ENCODE data around the gene SIVA1. TPM values are rescaled to one million over a fixed set of nuclear protein-coding genes. Genes with fewer than 3 reads are reported as not detected.

Gene SIVA1
- total RNA-seq, 4 donors from 2014 or later = 149 to 282 (median 201) TPM

DNA sequence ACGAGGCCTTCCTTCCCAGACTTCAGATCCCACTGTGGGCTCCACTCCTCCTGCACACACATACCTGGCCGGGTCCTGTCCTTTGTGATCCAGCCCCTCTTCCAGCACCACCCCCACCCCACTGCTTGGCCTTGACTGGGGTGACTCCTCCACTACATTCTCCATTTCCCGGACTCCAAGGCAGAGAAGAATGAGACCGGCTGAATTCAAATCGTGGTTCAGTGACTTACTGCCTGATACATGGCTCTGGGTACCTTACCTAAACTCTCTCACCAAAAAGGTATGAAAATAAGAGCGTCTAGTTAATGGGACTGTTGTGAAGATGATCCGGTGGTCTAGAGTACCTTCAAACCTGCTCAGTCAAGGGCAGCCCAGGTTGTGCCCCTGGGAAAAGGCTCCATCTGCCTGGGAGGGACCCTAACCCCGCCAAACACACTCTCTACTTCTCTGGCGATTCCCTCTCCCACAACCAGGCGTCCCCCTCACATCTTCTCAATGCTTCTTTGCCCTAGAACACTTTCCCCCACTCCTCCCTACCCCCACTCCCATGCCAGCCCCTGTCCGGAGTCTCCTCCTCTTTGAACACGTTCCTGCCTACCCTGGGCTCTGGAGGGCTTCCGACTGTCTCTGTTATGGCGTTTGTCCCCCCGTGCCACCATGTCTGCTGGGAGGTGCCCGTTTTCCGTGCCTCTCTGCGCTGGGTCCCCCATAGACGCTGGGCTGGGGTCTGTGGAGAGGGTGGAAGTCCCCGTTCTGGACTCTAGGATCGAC, 46.5 kb downstream of the SIVA1 start:
- peak overlapping the region; percentile 90 to 95 (median 94) for H3K27ac ChIP-seq
- intact Hi-C loops (cut with DNase I) = no loop called here
- H3K9me3 ChIP-seq = no peaks in the 10 kb centered on the region
- WGBS, 2 donors = 28 to 39% methylated on average over 14 to 18 of the region's 21 CpGs
- H3K36me3 ChIP-seq = no peaks in the 10 kb centered on the region
- peak overlapping the region in 3 of 4 donors; percentile 57 to 74 (median 62) for H3K4me3 ChIP-seq
- no peak for DNase-seq
- no peak for TF ChIP-seq CTCF (IDR thresholded peaks at IDR 0.05)
- no peak for TF ChIP-seq POLR2A (IDR thresholded peaks at IDR 0.05)
- peaks cover 39 to 82% (median 50%) of the 10 kb centered on the region in 3 donors for H3K4me1 ChIP-seq
- no peaks in the 10 kb centered on the region for H3K27me3 ChIP-seq

DNA sequence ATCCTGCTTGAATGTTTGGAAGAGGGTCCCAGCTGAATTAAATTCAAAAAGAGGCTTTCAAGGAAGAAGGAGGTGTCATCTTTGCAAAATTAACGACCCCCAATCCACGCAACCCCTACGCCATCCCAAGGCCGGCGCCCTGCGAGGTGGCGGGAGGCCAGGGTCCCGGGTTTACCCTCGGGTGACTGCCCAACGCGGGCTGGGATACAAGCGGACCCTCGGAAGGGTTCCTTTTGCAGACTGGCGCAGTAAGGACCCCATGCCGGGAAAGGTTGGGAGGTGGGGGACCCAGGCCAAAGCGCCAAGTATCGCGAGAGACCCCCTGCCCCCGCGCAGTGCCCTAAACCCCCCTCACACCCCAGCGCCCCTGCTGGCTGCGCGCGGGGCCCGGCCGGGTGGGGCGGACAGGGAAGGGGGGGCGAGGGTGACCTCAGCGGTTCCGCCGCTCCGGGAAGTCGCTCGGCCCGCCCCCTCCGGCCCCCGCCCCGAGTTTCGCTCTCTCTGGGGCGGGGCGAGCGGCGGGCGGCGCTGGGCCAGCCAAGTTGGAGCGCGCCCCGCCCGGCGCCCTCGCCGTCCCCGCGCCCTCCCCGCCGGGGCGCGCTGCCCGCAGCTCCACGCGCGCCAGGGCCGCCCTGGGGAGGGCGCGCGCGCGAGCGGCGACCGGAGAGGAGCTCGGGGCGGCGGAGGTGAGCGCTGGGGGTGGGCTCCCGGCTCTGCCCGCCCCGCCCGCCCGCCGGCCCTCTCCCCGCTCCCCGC, 47.2 kb downstream of the SIVA1 start:
- peak overlapping the region; percentile 90 to 95 (median 94) for H3K27ac ChIP-seq
- H3K27me3 ChIP-seq = no peaks in the 10 kb centered on the region
- peak; percentile 32 for DNase-seq
- no peaks in the 10 kb centered on the region for H3K36me3 ChIP-seq
- peaks cover 39 to 84% (median 49%) of the 10 kb centered on the region in 3 donors for H3K4me1 ChIP-seq
- TF ChIP-seq CTCF (IDR thresholded peaks at IDR 0.05) = peak in 5 of 6 experiments; percentile 13 to 56 (median 38)
- TF ChIP-seq POLR2A (IDR thresholded peaks at IDR 0.05) = peak in 2 of 4 donors; percentile 22 to 31
- intact Hi-C loops (cut with DNase I) = no loop called here
- no peaks in the 10 kb centered on the region for H3K9me3 ChIP-seq
- H3K4me3 ChIP-seq = peak overlapping the region; percentile 55 to 74 (median 60)
- 2 to 5% methylated on average over 4 to 19 of the region's 83 CpGs for WGBS, 2 donors

DNA sequence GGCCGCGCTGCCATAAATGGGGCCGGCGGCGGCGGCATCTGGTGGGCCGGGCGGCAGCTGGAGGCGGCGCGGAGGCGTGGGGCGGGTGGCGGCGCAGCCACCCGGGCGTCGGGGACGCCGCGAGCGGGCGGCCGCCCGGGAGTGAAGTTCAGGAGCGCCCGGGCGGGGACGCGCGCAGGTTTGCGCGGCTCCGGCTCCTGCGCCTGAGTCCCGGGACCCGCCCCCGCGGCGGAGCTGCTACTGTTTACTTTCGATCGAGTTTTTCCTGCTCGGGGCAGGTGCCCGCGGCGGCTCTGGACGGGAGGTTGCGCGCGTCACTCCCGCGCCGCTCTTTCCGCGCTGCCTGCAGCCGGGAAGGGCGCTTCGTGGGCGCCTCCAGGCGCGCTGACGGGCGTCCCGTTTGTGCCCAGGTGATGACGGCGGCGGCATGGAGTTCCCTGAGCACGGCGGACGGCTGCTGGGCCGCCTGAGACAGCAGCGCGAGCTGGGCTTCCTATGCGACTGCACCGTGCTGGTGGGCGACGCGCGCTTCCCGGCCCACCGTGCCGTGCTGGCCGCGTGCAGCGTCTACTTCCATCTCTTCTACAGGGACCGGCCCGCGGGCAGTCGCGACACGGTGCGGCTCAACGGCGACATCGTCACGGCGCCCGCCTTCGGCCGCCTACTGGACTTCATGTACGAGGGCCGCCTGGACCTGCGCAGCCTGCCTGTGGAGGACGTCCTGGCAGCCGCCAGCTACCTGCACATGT, 48.0 kb downstream of the SIVA1 start, which contains the start of gene ZBTB42:
Gene ZBTB42 (plus strand): TSS at position 331 of the 749 bp plus-strand sequence. CDS start 97 bp downstream, at position 428.
- H3K4me1 ChIP-seq = peaks cover 38 to 89% (median 47%) of the 10 kb centered on the region in 3 donors
- intact Hi-C loops (cut with DNase I) = no loop called here
- WGBS, 2 donors = 0 to 40% methylated on average over 1 to 16 of the region's 105 CpGs
- H3K9me3 ChIP-seq = no peaks in the 10 kb centered on the region
- H3K4me3 ChIP-seq = peak within 1 kb of the TSS; percentile 55 to 74 (median 60)
- TF ChIP-seq CTCF (IDR thresholded peaks at IDR 0.05) (no peak), POLR2A (IDR thresholded peaks at IDR 0.05) (peak in 2 of 4 donors; percentile 20 to 56)
- no peaks in the 10 kb centered on the region for H3K27me3 ChIP-seq
- H3K27ac ChIP-seq = peak within 1 kb of the TSS; percentile 90 to 95 (median 94)
- peak; percentile 21 for DNase-seq
- no peaks in the 10 kb centered on the region for H3K36me3 ChIP-seq

GRCh38 chr14:104801520-104802393, 48.8 kb downstream of the SIVA1 start:
- no peak for DNase-seq

More at GRCh38 chr14:104801520-104802393, 48.8 kb downstream of the SIVA1 start:
- intact Hi-C loops (cut with DNase I) = no loop called here
- peaks cover 33 to 82% (median 43%) of the 10 kb centered on the region in 3 donors for H3K4me1 ChIP-seq
- no peaks in the 10 kb centered on the region for H3K36me3 ChIP-seq
- H3K4me3 ChIP-seq = peak overlapping the region; percentile 55 to 74 (median 60)
- no peaks in the 10 kb centered on the region for H3K27me3 ChIP-seq
- TF ChIP-seq POLR2A (IDR thresholded peaks at IDR 0.05) (no peak), CTCF (IDR thresholded peaks at IDR 0.05) (no peak)
- 91 to 95% methylated on average over 4 to 10 of the region's 45 CpGs for WGBS, 2 donors
- no peaks in the 10 kb centered on the region for H3K9me3 ChIP-seq
- H3K27ac ChIP-seq = peak overlapping the region; percentile 82 to 95 (median 92)

All from esophagus squamous epithelium (tissue), 5 donors.